Choroid plexus epithelial cell (primary cell): Measurements from ENCODE around the gene AFAP1L2.
A peak's percentile ranks its signal among the peaks of the same experiment; 100 is the strongest.

Source experiments
- DNase-seq: peaks from one replicate; pipeline ENCODE4 v3.0.0-alpha.2; 2010; ENCODE audit warnings: low read depth
- H3K4me3 ChIP-seq: 2 replicates; pipeline ENCODE4 v1.5.1; 2011; ENCODE audit warnings: low read depth, mild to moderate bottlenecking, control low read depth, low read length, moderate library complexity
- TF ChIP-seq, protein P1 (sequence below): conservative IDR thresholded peaks from 2 replicates; pipeline ENCODE4 v1.5.1; 2011; ENCODE audit warnings: low read depth, mild to moderate bottlenecking, control low read depth, inconsistent platforms, low read length, moderate library complexity

The AFAP1L2 gene

DNA sequence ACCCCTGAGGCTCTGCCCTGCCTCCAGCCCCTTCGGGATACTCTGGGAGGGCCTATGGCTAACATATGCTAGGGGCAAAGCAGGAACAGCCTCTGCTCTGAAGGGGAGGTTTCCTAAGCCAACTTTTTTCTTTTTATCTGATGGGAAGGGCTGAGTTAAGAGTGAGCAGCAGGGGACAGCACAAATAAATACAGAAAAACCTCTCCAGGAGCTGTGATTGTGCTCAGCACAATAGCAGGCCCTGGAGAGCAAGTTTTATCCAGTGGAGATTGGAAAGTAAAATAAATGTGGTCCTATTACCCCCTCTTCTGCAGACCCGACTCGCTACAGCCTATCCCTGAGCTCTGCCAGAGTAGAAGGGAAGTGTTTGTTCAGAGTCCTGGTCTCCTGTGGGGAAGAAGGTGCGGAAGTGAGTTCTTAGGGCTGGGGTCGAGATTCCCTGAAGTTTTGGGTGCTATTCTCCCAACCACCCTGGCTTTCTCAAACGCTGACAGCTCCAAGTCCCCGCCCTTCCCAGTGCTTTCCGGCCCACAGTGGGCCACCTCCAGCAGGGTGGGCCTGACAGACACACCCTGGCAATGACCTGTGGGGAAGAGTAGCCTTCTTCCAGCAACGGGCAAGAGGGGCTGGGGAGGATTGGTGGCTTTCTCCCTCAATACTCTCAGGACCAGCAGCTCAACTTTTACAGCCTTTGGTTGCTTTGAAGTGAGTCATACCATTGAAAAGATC, 23.0 kb upstream of the AFAP1L2 start:
- DNase-seq, result peak; percentile 41
- H3K4me3 ChIP-seq, result no peak overlapping the region

DNA sequence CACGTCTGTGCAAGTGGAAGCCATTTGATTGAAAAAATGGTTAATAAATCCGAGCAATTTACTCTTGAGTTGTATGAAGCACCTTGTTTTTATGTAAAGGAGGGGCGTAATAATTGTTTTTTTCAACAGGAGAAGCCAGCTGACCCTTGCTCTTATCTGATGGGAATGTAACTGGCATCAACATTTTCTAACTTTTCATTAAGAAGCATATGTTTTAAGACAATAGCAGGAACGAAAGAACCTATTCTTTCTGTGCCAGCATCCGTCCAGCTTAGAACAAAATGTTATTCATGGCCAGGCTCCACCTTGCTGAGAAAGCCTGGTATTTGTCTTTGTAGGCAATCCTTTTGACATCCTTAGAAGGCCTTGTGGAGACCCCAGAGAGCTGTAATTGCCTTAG, 22.2 kb upstream of the AFAP1L2 start:
- TF ChIP-seq, protein P1, sequence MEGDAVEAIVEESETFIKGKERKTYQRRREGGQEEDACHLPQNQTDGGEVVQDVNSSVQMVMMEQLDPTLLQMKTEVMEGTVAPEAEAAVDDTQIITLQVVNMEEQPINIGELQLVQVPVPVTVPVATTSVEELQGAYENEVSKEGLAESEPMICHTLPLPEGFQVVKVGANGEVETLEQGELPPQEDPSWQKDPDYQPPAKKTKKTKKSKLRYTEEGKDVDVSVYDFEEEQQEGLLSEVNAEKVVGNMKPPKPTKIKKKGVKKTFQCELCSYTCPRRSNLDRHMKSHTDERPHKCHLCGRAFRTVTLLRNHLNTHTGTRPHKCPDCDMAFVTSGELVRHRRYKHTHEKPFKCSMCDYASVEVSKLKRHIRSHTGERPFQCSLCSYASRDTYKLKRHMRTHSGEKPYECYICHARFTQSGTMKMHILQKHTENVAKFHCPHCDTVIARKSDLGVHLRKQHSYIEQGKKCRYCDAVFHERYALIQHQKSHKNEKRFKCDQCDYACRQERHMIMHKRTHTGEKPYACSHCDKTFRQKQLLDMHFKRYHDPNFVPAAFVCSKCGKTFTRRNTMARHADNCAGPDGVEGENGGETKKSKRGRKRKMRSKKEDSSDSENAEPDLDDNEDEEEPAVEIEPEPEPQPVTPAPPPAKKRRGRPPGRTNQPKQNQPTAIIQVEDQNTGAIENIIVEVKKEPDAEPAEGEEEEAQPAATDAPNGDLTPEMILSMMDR, result no peak

More for the DNA sequence above, 23.0 kb upstream of the AFAP1L2 start:
- TF ChIP-seq, protein P1, result peak; percentile 23

DNA sequence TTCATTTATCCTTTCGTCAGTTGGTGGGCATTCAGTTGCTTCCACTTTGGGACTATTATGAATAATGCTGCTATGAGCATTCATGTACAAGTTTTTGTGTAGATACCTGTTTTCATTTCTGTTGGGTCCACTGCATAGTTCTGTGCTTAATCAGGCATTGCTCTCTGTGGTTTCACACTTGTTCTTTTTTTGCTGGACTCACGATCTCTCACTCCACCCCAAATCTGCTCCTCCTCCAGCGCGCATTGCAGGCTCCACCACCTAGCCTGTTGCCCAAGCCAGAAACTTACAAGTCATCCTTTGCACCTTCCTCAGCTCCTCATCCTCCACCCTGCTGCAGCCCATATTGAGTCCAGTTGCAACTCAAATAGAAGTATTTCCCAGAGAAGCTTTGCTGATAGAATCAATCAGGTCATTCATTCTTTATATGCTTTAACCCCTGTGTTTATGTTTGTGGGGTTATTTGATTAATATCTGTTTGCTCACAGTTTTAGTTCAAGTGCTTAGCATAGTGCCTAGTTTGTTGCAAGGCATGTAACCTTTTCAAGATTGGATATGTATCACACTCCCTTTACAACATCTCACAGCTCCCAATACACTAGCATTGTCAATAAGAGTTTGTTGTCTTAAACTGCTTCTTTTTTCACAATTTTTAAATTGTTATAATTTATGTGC, 16.6 kb upstream of the AFAP1L2 start:
- TF ChIP-seq, protein P1, result no peak
- no peak for DNase-seq
- no peak overlapping the region for H3K4me3 ChIP-seq

More for the DNA sequence above, 22.2 kb upstream of the AFAP1L2 start:
- DNase-seq, result no peak
- H3K4me3 ChIP-seq, result no peak overlapping the region

DNA sequence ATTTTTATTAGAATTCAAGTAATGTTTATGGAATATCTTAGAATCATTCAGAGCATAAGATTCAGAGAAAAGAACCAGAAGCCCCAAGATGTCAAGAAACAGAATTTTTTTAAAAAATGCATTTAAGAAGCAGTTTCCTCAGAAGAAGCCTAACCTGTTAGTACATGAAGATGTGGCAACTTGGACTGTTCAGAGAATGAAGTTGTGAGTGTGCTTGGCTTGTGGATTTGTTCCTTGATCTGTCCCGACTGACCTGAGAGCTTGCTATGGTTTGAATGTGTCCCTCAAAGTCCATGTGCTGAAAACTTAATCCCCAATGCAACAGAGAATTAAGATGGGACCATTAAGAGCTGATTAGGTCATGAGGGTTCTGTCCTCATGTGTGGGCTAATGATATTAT, 13.8 kb upstream of the AFAP1L2 start:
- H3K4me3 ChIP-seq, result no peak overlapping the region
- no peak for DNase-seq
- TF ChIP-seq, protein P1, result no peak

DNA sequence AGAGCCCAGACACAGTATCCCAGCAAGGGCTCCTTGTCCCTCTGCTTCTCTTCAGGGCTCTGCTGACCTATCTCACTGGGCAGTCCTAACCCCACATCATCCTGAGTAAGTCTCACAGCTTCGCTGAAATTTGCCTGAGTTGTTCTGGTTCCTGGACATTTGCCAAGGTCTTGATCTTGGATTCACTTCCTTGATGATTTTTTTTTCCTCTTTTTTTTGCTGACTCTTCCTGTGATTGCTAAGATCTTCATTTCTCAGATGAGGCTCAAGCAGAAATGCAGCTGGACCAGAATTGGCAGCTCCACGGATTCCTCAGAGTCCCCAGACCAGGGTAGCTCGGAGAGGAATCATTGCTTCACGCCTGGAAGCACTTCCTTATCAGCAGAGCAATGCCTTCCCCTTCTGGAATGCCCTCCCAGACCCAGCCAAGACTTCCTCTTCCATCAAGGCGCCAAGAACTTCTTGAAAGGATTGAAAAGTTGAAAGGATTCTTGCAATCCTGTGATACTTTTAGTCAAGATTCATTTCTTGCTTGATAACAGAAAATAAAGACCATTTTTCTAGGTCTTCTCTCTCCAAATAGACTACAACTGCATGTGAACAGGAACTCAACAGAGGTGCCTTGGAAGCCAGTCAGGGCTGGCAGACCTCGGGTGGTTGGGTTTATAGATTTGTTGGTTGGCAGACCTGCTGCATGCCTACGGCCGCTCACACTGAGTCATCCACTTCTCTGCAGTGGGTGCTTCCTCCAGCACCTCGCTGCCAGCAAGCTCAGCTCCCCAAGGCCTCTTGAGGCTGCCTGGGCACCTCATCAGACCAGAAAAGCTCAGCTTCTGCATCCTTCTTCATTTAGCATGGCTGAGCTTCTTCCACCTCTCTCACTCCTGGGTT, 8.8 kb upstream of the AFAP1L2 start:
- TF ChIP-seq, protein P1, result no peak
- no peak overlapping the region for H3K4me3 ChIP-seq
- DNase-seq, result peak; percentile 82

DNA sequence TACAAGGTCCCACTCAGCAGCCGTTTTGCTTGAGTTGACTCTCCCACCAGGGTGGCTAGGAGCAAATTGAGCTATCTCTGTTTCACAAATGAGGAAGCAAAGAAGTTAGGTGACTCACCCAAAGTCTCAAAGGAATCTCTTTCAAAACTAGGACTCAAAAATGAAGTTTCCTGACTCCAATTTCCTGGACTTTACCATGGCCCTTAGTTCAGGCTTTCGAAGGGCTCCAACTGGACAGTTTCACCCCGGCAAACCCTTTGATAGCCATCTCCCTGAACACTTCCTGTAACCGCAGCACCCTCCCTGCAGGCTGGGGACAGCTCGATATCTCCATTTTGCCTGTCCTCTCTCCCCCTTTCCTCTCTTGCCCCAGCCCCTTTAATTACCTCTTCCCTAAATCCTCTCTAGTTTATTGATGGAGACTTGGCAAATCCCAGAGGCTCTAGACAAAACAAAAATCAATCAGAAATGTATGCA, 4.7 kb upstream of the AFAP1L2 start:
- no peak overlapping the region for H3K4me3 ChIP-seq
- DNase-seq, result no peak
- TF ChIP-seq, protein P1, result no peak
